A172 (cell line): Measurements from ENCODE around the gene TEX19. TPM values are rescaled to one million over a fixed set of nuclear protein-coding genes. Genes with fewer than 3 reads are reported as not detected.
"Not testable (repeated sequence)": the region's sequence is repeated elsewhere in the genome, so short reads cannot be mapped to it uniquely, and the experiment has no call there.

ENCODE experiments used
- DNase-seq: peaks from one replicate; pipeline ENCODE4 v3.0.0-alpha.2; 2015; ENCODE audit warnings: low spot score
- total RNA-seq: library from RNA; depleted of rRNA; stranded (reverse); fragments of >200 nt; shearing (Covaris generic); gene quantifications from 2 replicates; pipeline ENCODE4 v1.2.3, GENCODE V29; 2014; rRNA removed

The TEX19 gene
- total RNA-seq, 1 experiment from 2014 or later, result not detected

- peak; percentile 25 for DNase-seq
These were observed 49.4 kb downstream of the TEX19 start for GRCh38 chr17:82408288-82408937.

GRCh38 chr17:82408938-82409318, 49.9 kb downstream of the TEX19 start:
- DNase-seq, result no peak

GRCh38 chr17:82410014-82410716, 51.1 kb downstream of the TEX19 start:
- no peak for DNase-seq

- no peak for DNase-seq
These were observed 52.5 kb downstream of the TEX19 start for GRCh38 chr17:82411396-82412053.

- DNase-seq, result not testable (repeated sequence)
These were observed 53.0 kb downstream of the TEX19 start for GRCh38 chr17:82412081-82412480.

- DNase-seq, result no peak
These were observed 53.8 kb downstream of the TEX19 start for GRCh38 chr17:82412535-82413520.

Other genes starting within 250 kb of the TEX19 start
- 8.9 and 14.6 TPM in 2 replicates for gene CCDC57, start 146.4 kb upstream of the TEX19 start, total RNA-seq
- 65.3 and 66.7 TPM in 2 replicates for gene SLC16A3, start 130.2 kb upstream of the TEX19 start, total RNA-seq
- gene CSNK1D, start 85.5 kb upstream of the TEX19 start, total RNA-seq, result 19.9 and 20.9 TPM in 2 replicates
- not detected in 2 replicates for gene CD7, start 41.6 kb upstream of the TEX19 start, total RNA-seq
- 1.2 and 1.6 TPM in 2 replicates for gene SECTM1, start 25.5 kb upstream of the TEX19 start, total RNA-seq
- gene UTS2R, start 12.5 kb downstream of the TEX19 start, total RNA-seq, result not detected in 2 replicates
- 8.7 and 10.5 TPM in 2 replicates for gene HEXD, start 59.1 kb downstream of the TEX19 start, total RNA-seq
- gene OGFOD3, start 59.3 kb downstream of the TEX19 start, total RNA-seq, result 38.7 and 41.0 TPM in 2 replicates
- 56.7 and 121 TPM in 2 replicates for gene CYBC1, start 91.5 kb downstream of the TEX19 start, total RNA-seq
- gene NARF, start 99.5 kb downstream of the TEX19 start, total RNA-seq, result 55.7 and 59.0 TPM in 2 replicates
- 33.6 and 37.0 TPM in 2 replicates for gene FOXK2, start 160.5 kb downstream of the TEX19 start, total RNA-seq